NK-92 treated with Interleukin-12 subunit alpha and Interleukin-12 subunit beta, amount 100 ng/mL, for 24 hours (cell line): ENCODE data around the gene RASSF5.

Experiments
- DNase-seq: peaks from one replicate; lab custom pipeline; 2025; lab: John Stamatoyannopoulos, UW

RASSF5 gene, protein sequence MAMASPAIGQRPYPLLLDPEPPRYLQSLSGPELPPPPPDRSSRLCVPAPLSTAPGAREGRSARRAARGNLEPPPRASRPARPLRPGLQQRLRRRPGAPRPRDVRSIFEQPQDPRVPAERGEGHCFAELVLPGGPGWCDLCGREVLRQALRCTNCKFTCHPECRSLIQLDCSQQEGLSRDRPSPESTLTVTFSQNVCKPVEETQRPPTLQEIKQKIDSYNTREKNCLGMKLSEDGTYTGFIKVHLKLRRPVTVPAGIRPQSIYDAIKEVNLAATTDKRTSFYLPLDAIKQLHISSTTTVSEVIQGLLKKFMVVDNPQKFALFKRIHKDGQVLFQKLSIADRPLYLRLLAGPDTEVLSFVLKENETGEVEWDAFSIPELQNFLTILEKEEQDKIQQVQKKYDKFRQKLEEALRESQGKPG

DNA sequence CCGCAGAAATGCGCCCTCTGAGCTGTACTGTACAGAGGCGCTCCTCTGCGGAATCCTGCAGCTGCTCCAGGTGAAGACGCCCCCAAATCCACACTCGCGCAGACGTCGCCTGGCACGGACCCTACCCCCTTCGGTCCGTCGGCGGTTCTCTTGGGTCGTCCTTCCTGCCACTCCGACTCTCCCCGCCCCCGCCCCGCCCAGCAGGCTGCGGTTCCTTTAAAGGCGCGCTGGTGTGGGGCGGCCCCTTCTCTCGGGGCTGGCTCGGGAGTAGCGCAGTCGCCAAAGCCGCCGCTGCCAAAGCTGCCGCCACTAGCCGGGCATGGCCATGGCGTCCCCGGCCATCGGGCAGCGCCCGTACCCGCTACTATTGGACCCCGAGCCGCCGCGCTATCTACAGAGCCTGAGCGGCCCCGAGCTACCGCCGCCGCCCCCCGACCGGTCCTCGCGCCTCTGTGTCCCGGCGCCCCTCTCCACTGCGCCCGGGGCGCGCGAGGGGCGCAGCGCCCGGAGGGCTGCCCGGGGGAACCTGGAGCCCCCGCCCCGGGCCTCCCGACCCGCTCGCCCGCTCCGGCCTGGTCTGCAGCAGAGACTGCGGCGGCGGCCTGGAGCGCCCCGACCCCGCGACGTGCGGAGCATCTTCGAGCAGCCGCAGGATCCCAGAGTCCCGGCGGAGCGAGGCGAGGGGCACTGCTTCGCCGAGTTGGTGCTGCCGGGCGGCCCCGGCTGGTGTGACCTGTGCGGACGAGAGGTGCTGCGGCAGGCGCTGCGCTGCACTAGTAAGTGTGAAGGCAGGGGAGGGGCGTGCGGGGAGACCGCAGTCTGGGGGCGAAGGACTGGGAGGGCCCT is at the start of gene RASSF5:
TSS of gene RASSF5 (plus strand) at position 248 of the 846 bp plus-strand sequence. CDS start at position 320, 72 bp downstream.
- no peak for DNase-seq

GRCh38 chr1:206459703-206460102 is 47.6 kb upstream of the RASSF5 start:
- no peak for DNase-seq

GRCh38 chr1:206460836-206461426 is 46.4 kb upstream of the RASSF5 start:
- no peak for DNase-seq

DNA sequence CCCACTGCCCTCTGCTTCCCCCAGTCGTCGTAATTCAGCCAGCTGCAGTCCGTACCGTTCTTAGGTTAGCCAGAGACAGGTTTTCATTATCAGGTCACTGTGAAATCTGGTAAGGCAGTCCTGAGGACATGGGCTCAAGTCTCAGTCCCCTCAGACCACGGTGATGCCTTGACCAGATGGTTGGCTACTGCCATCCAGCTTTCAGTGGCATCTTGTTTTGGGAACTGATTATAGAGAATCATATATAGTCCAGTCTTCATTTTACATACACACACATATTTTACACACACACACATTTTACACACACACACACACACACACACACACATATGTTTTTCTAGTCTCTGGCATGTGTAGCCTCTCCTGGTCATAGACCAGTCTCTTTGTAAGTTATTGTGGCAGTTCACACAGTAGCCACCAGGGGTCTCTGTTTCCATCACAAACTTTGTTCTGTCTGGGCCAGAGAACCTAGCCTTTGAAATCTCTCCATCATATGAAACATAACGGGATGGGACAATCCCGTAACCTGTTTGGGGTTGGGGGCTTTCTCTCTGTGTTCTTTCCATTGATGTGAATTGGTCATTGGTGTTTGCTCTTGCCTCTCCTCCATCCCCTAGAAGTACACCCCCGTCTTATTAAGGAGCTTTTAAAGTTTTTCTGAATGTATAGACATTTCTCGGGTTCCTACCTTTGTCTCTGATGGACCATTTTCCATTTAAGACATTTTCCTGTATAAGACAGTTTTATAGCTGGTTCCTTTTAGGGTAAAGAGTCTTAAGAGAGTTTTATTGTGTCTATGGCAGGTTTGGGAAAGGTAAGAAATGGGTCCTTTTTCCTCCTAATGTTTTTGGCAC is 45.5 kb upstream of the RASSF5 start:
- DNase-seq = peak; percentile 49

DNA sequence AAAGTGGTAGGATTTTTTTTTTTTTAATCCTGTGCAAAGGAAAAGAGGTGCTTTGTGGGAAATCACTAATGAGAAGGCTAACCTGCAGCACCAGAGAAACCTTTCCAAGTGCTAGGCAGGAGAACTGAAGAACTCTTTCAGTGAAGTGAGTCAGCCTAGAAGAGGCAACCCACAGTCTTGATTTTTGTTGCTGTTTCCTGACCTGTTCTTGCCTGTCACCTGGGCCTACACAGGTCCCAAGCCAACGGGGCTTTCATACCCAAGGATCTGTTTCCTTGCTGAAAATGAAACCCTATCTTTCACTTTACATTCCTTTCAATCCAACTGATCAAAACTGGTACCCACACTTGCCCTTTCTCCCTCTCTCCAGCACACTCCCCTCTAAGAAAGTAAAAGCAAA is 44.2 kb upstream of the RASSF5 start:
- DNase-seq = no peak

GRCh38 chr1:206463911-206464310 is 43.4 kb upstream of the RASSF5 start:
- DNase-seq = no peak

- DNase-seq = no peak
Observed at GRCh38 chr1:206464456-206464964, 42.8 kb upstream of the RASSF5 start.

- DNase-seq = no peak
Observed at GRCh38 chr1:206465951-206466350, 41.4 kb upstream of the RASSF5 start.

- no peak for DNase-seq
Observed at GRCh38 chr1:206466840-206467649, 40.3 kb upstream of the RASSF5 start.

GRCh38 chr1:206467915-206468314 is 39.4 kb upstream of the RASSF5 start:
- DNase-seq = no peak

- no peak for DNase-seq
Observed at GRCh38 chr1:206468571-206468970, 38.8 kb upstream of the RASSF5 start.

GRCh38 chr1:206469411-206469932 is 37.9 kb upstream of the RASSF5 start:
- peak; percentile 38 for DNase-seq

DNA sequence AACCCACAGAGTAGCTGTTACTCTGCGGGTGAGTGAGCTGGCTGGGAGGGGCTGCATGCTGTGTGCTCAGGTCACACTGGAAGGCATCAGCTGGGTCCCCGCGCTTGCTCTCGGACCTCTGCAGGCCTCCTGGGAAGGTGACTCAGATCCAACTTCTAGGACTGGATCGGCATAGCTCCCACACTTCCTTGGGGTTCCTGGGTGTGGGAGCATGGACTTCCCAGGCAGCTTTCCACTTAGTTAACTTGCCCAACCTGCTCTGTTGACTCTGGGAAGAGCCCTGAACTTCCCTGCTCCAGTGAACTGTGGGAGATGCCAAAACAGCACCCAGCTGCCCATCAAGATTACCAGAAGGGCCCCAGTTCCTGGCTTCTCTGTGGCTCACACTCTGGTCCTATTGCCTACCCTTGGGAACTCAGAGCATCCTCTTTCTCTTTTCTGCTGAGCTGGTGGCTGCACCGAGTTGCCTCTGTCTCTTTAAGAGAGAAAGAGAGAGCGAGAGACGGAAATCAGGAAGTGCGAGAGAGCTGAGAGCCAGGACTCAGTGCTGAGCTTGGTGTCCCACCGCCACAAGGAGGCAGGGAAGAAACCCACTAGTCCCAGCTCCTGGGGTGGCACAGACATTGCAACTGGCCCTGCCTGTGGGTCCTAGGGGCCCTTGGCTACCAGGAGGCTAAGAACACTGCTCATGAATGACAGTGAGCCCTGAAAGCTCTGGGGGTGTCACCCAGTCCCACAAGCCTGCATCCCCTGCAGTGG is 37.2 kb upstream of the RASSF5 start, which contains the start of gene IKBKE:
TSS of gene IKBKE (plus strand) at position 544 of the 759 bp plus-strand sequence. CDS start 2,752 bp downstream, outside the sequence.
- DNase-seq = peak; percentile 81

DNA sequence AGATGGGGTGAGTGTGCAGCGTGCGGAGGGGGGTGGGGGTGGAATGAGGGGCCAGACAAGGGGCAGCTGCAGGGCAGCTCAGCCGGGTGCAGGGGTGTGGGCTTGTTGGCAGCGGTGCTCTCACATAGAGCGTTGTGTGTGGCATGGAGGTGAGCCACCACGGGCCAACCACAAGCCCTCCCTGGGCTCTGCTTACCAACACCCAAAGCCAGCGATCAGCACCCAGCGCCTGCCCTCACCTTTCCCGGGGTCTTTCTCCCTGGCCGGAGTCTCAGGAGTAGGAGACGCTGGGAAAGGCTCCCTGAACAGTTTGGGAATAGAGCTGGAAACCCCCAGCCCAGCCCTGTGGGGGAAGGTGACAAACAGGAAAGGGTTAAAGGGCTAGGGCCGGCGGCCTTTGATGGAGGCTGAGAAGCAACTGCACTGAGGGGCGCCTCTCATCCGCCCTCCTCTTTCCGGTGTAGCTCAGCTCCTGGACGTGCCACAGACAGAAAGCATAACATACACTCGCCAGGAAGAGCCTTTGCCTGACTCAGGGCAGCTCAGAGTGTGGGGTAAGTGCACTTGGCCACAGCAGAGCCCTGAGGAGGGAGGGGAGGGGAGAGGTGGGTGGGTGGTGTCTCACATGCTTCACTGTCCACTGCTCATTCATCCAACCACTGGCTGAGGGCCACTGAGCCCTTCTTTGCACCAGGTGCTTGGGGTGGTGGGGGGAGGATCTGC is 36.5 kb upstream of the RASSF5 start:
- DNase-seq = peak; percentile 83

- no peak for DNase-seq
Observed at GRCh38 chr1:206471415-206471801, 35.9 kb upstream of the RASSF5 start.

GRCh38 chr1:206472024-206472423 is 35.3 kb upstream of the RASSF5 start:
- no peak for DNase-seq

GRCh38 chr1:206472454-206472853 is 34.9 kb upstream of the RASSF5 start:
- DNase-seq = peak; percentile 81

DNA sequence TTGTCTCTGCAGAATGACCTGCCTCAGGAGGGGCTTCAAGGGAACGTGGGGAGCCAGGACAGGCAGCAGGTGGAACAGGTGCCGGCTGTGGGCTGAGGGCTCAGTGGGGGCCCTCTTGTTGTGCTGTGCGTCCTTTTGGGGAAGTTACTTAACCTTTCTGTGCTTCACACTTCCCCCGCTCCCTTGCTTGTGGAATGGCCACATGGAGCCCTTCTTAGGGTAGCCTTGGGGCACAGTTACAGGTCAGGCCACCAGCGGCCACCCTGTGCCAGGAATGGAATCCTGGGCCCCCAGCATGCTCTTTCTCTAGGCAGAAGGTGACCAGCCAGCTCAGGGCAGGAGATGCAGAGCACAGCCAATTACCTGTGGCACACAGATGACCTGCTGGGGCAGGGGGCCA is 34.4 kb upstream of the RASSF5 start:
- DNase-seq = peak; percentile 59

GRCh38 chr1:206476058-206476457 is 31.3 kb upstream of the RASSF5 start:
- DNase-seq = no peak
